Lower leg skin (tissue), 4 donors: ENCODE data around the gene MAST4. TPM values are rescaled to one million over a fixed set of nuclear protein-coding genes. Genes with fewer than 3 reads are reported as not detected.

ENCODE experiments used
- DNase-seq, 2 donors: peaks; one replicate each; pipeline ENCODE4 v3.0.0-alpha.2; 2019; ENCODE audit warnings: low spot score in 2 of 2
- H3K4me3 ChIP-seq: fragments of 200-600 bp; sonication (generic); 2 replicates; pipeline ENCODE4 v1.5.1; 2017; ENCODE audit warnings: mild to moderate bottlenecking, low read depth; ENCODE audit not compliant: poor library complexity, severe bottlenecking
- POLR2A ChIP-seq, 2 donors: fragments of 450-650 bp; IDR thresholded peaks; one replicate each; pipeline ENCODE4 v1.6.1; 2016 to 2017; ENCODE audit warnings: antibody characterized with exemption in 2 of 2, mild to moderate bottlenecking in 1 of 2, moderate library complexity in 1 of 2
- WGBS, 2 donors: methylation state at CpG; one replicate each; pipeline ENCODE4 v1.1.5; 2018; 5-methylcytosine and 5-hydroxymethylcytosine counted together
- intact Hi-C: fragments of 100-400 bp; cut with DNase I; formaldehyde crosslinking; loops from one replicate; pipeline ENCODE4 v1.15.0; 2023; ENCODE audit warnings: low total_unique reads
- total RNA-seq, 4 donors: library from RNA; depleted of rRNA; stranded (reverse); fragments of >200 nt; gene quantifications; one replicate each; pipeline ENCODE4 v1.1.0, GENCODE V29; 2016
- TF ChIP-seq, protein P1 (sequence below), 3 donors: fragments of 450-650 bp; IDR thresholded peaks; one replicate each; pipeline ENCODE4 v1.5.1; 2016; ENCODE audit warnings: antibody characterized with exemption in 3 of 3, mild to moderate bottlenecking in 3 of 3, moderate library complexity in 2 of 3

The MAST4 gene
- total RNA-seq, 4 donors from 2014 or later: 49.0 to 109 (median 55.5) TPM

DNA sequence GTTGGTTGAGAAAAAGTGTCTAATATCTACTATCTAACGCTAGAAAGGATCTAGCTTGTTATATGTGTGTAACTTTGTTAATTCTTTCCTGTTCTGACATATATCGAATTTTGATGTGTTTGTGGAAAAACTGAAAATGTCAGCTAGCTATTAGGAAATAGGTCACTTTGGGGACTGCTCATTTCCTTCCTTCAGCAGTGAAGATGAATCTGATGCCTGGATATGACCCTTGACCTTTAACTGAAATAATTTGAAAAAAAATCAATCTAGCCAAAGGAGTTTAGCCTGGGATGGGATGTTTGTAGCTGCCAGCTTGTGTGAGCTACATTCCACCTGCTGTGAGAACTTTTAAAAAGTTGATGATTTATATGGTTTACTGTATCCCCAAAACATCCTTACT, 533.6 kb downstream of the MAST4 start:
- intact Hi-C loops: loop anchor here (1.0 kb wide), 1 partner anchor 38 kb away; no protein-coding TSS in a partner anchor
- no peak for DNase-seq
- no peak overlapping the region for H3K4me3 ChIP-seq
- 88 to 92% methylated on average over 2 of the region's 2 CpGs for WGBS, 2 donors
- TF ChIP-seq, protein P1, sequence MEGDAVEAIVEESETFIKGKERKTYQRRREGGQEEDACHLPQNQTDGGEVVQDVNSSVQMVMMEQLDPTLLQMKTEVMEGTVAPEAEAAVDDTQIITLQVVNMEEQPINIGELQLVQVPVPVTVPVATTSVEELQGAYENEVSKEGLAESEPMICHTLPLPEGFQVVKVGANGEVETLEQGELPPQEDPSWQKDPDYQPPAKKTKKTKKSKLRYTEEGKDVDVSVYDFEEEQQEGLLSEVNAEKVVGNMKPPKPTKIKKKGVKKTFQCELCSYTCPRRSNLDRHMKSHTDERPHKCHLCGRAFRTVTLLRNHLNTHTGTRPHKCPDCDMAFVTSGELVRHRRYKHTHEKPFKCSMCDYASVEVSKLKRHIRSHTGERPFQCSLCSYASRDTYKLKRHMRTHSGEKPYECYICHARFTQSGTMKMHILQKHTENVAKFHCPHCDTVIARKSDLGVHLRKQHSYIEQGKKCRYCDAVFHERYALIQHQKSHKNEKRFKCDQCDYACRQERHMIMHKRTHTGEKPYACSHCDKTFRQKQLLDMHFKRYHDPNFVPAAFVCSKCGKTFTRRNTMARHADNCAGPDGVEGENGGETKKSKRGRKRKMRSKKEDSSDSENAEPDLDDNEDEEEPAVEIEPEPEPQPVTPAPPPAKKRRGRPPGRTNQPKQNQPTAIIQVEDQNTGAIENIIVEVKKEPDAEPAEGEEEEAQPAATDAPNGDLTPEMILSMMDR (IDR thresholded peaks at IDR 0.05): no peak
- no peak for TF ChIP-seq POLR2A (IDR thresholded peaks at IDR 0.05)

DNA sequence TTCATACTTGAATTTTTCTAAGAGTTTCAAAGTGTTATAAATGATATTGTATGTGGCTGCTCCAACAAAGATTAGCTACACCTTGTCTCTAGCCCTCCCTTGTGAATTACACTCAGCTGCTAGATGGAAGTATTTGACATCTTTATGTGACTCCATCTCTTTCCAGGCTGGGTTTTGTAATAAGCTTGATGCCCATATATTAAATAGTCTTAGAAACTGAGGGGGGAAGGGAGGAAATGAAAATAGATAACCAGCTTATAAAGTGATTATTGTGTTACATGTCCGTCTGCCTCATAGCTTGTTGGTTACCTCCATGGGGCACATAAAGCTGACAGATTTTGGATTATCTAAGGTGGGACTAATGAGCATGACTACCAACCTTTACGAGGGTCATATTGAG, 537.0 kb downstream of the MAST4 start:
- 50% methylated on average over 2 of the region's 2 CpGs for WGBS, 2 donors
- DNase-seq: no peak
- no peak overlapping the region for H3K4me3 ChIP-seq
- TF ChIP-seq POLR2A (IDR thresholded peaks at IDR 0.05): no peak
- TF ChIP-seq, protein P1 (IDR thresholded peaks at IDR 0.05): no peak
- intact Hi-C loops: no loop called here

DNA sequence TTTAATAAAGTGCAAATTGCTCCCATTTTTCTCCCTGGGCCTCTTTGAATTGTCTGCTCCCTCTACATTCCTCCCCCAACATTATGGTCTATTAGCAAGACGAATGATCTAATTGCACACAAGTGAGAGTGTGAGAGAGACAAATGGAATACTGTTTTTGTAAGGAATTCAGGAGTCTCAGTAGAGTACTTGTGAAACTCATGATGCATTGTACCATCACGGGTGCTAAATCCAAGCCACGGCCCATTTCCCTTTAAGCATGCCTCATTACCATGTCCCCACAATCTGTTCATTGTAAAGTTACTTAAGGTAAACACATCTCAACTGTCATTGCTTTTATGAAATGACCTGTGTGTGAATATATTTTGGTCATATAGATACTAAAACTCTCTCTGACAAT, 537.6 kb downstream of the MAST4 start:
- WGBS, 2 donors: 86 to 90% methylated on average over 3 of the region's 3 CpGs

DNA sequence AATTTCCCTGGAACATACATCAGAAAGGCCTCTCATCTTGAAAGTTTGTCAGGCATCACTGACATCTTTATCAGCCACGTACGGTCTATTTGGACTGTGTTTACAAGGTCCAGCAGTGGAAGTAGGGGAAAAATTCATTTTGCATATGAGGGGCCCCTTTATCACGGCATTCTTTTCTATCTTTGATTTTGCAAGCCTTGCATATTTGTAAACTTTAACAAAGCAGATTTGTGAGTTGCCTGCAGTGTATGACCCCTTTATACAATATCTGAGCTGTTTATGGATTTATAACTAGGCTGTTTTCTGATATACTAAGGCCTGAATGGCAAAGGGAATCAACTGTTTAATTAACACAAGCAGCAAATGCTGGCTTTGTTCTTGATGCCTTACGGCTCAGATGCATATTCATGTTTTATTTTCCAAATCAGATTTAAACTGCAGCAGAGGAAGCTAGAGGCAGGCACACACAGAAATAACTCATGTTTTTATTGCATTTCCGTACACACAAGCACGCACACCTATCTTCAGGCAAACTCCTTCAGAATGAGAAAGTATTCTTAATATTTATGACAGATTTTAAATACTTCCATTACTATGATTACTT, 539.3 kb downstream of the MAST4 start:
- WGBS, 2 donors: 91 to 96% methylated on average over 6 of the region's 6 CpGs
- intact Hi-C loops: no loop called here
- TF ChIP-seq POLR2A (IDR thresholded peaks at IDR 0.05): no peak
- TF ChIP-seq, protein P1 (IDR thresholded peaks at IDR 0.05): no peak
- H3K4me3 ChIP-seq: no peak overlapping the region
- no peak for DNase-seq

More for the DNA sequence above, 537.6 kb downstream of the MAST4 start:
- intact Hi-C loops: no loop called here
- TF ChIP-seq POLR2A (IDR thresholded peaks at IDR 0.05): no peak
- TF ChIP-seq, protein P1 (IDR thresholded peaks at IDR 0.05): no peak
- no peak overlapping the region for H3K4me3 ChIP-seq
- no peak for DNase-seq

DNA sequence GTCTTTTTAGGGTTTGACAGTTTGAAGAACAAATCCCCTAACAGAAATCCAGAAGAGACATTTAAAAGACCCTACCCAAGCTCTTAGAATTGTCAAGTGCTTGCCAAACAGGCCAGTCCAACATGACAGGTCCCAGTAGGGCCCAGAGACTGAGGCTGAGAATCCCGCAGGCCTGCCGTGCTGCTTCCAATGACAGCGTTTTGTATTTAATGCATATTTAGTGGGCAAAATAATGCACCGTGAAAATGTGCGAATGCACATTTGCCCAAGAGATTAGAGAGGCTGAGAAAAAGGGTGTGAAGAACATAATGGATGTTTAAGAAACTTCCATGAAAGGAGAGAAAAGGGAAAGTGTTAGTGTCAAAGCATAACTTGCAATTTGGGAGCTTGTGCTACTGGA, 542.8 kb downstream of the MAST4 start:
- DNase-seq: no peak
- intact Hi-C loops: no loop called here
- 95 to 97% methylated on average over 5 of the region's 5 CpGs for WGBS, 2 donors
- H3K4me3 ChIP-seq: no peak overlapping the region
- no peak for TF ChIP-seq POLR2A (IDR thresholded peaks at IDR 0.05)

DNA sequence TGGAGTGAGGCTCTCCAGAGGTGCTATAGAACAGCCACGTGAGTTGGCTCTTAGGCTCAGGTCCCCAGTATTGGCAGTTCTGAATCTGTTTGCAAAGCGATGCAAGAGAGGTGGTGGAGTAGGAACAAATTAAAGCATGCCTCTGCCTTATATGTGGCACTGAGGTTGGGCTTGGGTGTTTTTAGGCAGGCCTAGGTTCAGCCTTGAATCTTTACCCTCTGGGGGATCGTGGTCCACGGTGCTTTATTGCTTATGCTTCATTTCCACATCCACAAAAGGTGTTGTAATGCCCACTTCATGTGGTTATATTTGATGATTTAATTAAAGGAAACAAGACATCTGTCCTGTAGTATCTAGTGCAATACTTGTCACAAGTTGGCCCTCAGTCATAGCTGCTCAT, 544.2 kb downstream of the MAST4 start:
- DNase-seq: no peak
- no peak for TF ChIP-seq POLR2A (IDR thresholded peaks at IDR 0.05)
- TF ChIP-seq, protein P1 (IDR thresholded peaks at IDR 0.05): no peak
- WGBS, 2 donors: 92 to 95% methylated on average over 4 of the region's 4 CpGs
- no peak overlapping the region for H3K4me3 ChIP-seq
- intact Hi-C loops: no loop called here
